Uterus (tissue), 2 donors: ENCODE data around the gene CGNL1.

Experiments used
- POLR2A ChIP-seq, 2 donors: fragments of 450-650 bp; IDR thresholded peaks; one replicate each; pipeline ENCODE4 v1.6.1; 2016; ENCODE audit warnings: antibody characterized with exemption in 2 of 2, mild to moderate bottlenecking in 1 of 2, moderate library complexity in 1 of 2
- TF ChIP-seq, protein P1 (sequence below), 4 experiments: fragments of 200-600 bp in 2 of 4; fragments of 450-650 bp in 2 of 4; sonication (generic) in 2 of 4; IDR thresholded peaks; one replicate each; pipeline ENCODE4 v1.5.1; 2016 to 2019; ENCODE audit warnings: antibody characterized with exemption in 4 of 4, mild to moderate bottlenecking in 2 of 4, moderate library complexity in 1 of 4

DNA sequence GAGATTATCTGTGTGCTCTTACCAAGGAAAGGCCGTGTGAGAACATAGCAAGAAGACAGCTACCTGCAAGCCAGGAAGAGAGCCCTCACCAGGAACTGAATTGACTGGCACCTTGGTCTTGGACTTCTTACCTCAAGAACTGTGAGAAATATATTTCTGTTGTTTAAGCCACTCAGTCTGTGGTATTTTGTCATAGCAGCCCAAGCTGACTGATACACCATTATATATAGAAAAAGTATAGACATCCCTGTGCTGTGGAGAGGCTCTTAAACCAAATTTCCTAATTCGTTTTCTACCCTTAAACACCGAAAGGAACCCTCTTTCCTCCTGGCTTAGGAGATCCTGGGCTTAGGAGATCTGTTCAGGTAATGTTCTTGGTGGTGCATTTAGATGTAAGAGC, 44.8 kb downstream of the CGNL1 start:
- TF ChIP-seq, protein P1, sequence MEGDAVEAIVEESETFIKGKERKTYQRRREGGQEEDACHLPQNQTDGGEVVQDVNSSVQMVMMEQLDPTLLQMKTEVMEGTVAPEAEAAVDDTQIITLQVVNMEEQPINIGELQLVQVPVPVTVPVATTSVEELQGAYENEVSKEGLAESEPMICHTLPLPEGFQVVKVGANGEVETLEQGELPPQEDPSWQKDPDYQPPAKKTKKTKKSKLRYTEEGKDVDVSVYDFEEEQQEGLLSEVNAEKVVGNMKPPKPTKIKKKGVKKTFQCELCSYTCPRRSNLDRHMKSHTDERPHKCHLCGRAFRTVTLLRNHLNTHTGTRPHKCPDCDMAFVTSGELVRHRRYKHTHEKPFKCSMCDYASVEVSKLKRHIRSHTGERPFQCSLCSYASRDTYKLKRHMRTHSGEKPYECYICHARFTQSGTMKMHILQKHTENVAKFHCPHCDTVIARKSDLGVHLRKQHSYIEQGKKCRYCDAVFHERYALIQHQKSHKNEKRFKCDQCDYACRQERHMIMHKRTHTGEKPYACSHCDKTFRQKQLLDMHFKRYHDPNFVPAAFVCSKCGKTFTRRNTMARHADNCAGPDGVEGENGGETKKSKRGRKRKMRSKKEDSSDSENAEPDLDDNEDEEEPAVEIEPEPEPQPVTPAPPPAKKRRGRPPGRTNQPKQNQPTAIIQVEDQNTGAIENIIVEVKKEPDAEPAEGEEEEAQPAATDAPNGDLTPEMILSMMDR (IDR thresholded peaks at IDR 0.05) = no peak
- no peak for TF ChIP-seq POLR2A (IDR thresholded peaks at IDR 0.05)
